Right lung (tissue), 5 donors: Measurements from ENCODE around the gene CHRNA1. TPM values are rescaled to one million over a fixed set of nuclear protein-coding genes. Genes with fewer than 3 reads are reported as not detected.

Experiments
- DNase-seq, 2 donors: peaks; one replicate each; pipeline ENCODE4 v3.0.0-alpha.2; 2013
- polyA plus RNA-seq, 5 donors: library from polyadenylated mRNA; unstranded; fragments of 120-200 nt; gene quantifications; one replicate each; pipeline versions ENCODE4 v1.2.1 to v1.2.3, GENCODE V29; 2013; ENCODE audit warnings: inconsistent platforms in 1 of 5, low replicate concordance in 1 of 5; ENCODE audit not compliant: insufficient read length in 5 of 5, insufficient read depth in 1 of 5

The CHRNA1 gene
- polyA plus RNA-seq, 5 donors, result 0.27 to 6.2 (median 0.46) TPM

DNA sequence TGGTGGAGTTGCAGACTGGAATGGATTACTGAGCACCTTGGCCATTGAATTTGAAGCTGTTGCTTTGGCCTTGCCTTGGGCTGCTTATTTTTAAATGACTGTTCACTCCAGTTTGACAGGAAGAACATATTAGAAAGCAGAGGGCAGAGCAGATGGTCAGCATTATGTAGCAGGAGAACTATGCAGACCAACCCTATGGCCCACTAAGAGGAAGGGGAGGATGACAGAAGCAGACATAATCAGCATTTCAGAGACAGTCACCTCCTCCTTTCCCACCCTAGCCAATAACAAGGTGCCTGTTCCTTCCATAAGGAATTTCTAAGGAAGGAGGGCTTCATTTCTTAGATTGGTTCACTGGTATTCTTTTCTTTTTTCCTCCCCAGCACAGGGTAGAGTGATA lies 2.4 kb downstream of the CHRNA1 start:
- DNase-seq, result no peak

DNA sequence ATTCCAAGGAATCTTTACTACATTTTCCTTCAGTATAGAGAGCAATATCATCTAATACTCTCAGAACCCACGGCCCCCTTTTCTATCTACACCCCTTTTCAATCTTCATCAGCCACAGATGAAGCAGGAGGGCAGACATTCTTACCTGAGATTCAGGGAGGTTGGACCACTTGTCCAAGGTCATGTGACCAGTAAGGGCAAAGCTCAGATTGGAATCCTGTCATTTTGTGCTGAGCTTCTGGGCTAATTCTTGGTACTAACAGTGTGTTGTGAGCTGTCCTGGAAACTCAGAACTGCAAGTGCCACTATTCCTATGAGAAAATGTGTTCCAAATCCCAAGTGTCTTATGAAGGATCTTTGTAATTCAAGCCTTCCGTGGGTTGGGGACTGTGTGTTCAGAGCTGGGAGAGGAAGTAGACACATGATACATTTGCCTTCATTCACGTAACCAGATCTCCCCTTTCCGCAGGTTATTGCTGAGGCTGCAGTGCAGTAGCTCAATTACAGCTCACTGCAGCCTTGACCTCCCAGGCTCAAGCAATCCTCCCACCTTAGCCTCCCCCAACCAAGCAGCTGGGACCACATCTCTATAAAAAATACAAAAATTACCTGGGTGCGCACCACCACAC lies 3.3 kb downstream of the CHRNA1 start:
- no peak for DNase-seq

DNA sequence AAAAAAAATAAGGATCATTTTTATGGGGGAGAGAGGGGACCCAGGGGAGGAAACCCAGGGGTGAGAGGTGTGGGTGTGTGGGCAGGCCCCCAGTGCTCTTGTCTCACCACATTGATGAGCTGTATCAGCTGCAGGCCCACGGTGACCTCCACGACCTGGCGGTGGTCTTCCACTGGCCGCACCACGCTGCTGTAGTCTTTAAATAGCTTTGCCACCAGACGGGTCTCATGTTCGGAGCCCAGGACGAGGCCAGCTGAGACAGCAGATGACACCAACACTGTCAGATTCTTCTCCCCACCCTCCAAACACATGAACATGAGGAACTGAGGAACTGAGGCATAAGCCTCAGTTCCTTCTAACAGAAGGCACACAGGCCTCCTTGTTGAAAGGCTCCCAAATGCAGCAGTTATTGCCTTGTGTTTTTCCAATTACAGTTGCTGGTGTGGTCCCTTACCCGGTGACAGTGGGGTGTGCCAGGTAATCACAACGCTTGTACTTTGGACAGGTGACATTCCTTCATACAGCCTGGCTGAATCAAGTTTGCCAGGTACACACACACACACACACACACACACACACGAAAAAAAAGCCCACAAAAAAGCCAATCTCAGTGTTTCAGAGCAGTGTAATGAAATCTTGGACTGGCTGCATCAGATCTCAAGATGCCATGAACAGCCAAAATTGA lies 4.7 kb downstream of the CHRNA1 start:
- no peak for DNase-seq

DNA sequence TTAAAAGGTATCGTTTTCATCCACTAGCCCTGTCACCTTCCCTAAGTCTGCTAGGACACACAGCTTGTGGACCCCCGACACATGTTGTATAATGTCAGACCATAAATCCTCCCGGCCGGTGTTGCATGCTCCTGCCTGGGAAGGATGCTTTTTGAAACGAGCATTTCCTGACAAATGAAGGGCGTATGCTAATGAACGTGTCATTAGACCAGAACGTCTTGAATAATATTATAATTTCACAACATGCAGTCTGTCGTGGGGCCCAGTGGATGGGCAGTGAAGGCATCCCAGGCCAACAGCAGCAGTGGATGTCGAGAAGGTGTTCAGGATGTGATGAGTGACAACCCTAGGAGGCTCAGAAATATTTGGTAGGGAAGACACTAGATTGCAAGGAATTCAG lies 7.5 kb downstream of the CHRNA1 start:
- no peak for DNase-seq

DNA sequence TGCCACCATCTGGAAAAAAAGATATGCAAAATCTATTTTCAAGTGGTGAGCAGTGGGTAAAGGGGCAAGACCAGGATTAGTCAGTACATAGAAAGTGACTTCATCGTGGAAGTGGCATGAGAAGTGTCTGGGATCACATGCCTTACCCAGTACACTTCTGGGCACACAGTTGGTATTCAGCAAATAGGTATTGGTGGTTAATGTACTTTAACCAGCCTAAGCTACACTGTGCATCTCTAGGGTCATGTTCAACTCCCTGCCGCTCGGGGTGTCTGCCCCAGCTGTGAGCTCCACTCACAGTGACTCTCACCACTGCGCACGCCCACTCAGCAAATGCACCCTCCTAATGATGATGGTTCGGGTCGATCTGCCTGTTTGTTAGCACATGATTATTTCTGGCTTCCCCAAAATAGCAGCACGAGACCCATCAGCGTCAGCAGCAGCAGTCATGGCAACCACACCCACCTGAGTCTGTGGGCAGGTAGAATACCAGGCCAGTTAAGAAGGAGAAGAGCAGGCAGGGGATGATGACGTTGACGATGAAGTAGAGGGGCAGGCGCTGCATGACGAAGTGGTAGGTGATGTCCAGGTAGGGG lies 11.1 kb downstream of the CHRNA1 start:
- no peak for DNase-seq

DNA sequence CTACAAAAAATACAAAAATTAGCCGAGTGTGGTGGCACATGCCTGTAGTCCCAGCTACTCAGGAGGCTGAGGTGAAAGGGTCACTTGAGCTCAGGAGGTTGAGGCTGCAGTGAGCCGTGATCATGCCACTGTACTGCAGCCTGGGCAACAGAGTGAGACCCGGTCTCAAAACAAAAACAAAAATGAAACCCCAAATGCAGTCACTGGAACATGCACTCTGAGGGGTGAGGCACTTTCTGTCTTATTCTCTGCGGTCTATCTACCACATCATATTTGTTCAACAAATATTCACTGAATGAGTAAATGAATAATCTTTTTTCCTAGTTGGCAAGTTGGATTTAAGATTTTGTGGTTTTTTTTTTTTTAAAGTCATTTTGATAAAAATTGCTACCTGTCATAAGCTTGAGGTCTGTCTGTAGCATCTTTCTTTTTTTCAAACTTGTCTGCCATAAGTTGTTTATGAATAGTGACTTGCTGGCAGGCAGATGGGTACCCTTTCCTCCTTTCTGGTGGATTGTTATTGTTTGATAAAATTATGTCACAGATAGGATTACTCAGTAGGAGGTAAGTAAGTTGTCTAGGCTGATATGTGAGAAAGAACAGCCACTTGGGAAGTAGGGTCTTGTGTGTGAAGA lies 11.8 kb downstream of the CHRNA1 start:
- no peak for DNase-seq

DNA sequence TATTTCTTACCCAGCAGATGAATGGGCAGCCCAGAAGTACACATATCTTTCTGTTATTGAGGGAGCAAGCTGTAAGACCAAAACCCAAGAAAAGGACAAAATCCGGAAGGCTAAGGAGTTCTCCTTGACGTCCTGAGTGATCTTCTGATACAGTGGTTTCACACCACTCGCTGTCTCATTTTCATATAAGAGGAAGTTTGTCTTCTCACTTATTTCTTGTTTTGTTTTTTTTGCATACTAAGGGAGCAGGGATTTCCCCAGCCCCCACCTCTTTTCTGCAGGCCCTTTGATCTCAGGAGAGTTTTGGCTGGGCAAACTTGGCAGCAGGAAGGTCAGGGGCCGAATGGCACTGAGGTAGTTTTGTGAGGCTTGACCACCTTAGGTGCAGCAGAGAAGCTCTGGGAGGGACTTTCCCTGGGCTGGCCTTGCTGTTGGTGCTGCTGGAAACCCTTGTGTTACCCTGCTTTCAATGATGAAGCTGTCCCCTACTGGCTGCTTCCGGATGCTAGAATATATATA lies 13.3 kb downstream of the CHRNA1 start:
- no peak for DNase-seq

DNA sequence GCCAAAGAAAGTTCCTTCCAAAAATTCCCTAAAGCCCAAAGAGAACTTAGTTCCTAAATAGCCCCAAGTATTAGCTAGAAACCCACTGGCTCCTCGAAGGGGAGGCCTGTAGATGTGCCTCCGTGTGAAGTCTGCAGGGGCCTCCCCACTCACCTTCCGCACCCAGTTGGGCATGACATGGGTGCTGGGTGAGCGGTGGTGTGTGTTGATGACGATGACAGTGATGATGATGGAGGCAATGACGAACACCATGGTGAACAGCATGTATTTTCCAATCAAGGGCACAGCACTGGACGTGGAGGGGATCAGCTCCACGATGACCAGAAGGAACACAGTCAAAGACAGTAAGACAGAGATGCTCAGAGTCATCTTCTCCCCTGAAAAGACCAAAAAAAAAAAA lies 14.5 kb downstream of the CHRNA1 start:
- DNase-seq, result no peak

DNA sequence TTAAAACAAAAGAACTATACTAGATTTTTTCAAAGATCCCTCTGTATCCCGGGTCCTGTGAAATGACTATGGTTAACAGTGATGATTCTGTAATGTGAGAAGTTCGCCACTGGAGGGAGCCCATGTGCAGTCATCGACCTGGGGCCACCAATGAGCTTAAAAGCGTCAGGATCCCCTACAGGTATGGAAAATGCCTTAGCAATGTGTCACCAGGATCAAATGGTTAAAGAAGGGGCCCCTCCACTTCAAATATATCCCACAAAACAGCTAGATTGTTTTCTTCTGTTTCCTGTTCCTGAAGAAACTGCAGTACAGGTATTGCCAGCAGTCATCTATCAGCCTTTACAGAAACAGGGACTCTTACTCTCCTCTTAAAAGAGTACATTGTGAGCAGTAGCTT lies 15.3 kb downstream of the CHRNA1 start:
- peak in 1 of 2 donors; percentile 49 for DNase-seq

DNA sequence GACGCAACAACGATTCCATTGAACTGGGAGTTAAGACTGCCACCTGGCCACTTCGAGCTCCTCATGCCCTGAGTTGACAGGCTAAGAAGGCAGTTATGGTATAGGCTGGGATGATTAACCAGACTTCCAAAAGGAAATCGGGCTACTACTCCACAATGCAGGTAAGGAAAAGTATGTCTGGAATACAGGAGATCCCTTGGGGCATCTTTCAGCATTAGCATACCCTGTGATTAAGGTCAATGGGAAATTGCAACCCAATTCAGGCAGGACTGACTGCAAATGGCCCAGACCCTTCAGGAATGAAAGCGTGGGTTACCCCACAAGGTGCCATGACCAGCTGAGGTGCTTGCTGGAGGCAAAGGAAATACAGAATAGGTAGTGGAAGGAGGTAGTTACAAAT lies 19.1 kb downstream of the CHRNA1 start:
- DNase-seq, result no peak

DNA sequence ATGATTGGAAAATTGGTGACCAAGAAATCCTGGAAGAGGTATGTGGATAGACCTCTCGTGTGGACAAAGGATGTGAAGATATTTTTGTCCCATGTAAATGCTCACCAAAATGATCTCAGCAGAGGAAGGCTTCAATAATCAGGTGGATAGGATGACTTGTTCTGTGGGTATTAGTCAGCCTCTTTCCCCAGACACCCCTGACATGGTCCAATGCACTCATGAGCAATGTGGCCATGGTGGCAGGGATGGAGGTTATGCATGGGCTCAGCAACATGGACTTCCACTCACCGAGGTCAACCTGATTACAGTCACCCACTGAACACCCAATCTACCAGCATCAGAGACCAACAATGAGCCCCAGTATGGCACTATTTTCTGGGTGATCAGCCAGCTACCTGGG lies 20.2 kb downstream of the CHRNA1 start:
- no peak for DNase-seq

DNA sequence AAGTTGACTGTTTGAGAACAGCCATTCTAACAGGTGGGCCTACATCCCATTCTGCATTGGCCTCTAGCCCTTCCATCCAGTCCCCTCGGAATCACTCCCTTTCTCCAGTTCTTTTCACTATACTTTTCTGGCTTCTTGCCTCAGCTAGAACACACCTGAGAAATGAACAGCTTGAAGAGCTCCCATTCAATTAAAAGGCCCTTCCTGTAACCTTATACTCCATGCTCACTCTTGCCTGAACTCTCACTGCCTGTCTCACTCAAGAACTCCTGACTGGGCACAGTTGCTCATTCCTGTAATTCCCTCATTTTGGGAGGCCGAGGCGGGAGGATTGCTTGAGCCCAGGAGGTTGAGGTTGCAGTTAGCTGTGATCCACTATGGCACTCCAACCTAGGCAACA lies 23.6 kb downstream of the CHRNA1 start:
- no peak for DNase-seq

DNA sequence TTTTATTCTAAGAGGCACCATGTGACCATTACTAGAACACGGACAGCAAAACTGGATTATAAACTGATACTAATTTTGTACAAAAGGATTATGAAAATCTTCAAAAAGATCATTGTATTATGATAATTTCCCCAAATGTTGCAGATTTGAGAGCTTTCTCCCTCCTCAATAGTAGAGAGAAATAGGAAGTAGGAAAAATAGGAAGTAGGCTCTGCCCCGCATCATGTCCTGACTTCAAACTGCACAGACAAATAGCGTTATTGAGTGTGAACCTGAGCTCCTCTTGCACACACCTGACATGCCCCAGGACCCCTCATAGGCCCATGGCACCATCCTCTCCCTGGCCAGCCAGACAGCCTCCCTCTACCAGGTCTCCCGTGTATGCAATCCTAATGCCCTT lies 25.4 kb downstream of the CHRNA1 start:
- DNase-seq, result no peak

DNA sequence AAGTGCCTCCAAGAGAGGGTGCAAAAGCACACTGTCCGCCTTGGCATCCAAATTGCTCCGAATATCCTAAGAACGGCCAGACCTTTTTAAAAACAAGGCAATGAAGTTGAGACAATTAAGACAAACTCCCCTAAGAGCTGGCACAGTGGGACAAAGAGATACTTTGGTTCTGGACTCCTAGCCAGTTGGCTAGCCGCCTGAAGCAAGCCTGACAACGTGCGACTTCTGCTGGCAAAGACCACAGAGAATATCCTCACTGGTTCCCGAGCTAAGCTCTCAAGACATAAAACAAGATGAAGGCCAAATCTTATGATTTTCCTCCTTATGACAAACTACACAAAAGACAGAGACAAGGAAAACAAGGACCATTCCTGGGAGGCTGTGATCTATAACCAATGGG lies 32.7 kb downstream of the CHRNA1 start:
- no peak for DNase-seq

DNA sequence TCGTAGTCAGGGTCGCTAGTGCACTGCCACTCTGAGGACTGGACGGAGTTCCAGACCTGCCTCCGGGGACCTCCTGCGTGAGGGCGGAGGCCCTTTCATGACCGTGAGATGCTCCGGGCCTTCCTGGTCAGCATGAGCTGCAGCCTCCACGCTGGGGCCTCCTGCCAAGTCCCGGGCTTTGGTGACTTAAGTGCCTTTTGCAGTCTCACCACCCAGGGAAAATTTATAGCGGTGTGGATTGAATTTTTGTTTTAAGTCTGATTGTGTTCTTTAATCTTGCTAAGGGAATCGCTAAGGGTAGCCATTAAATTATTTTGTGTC lies 33.6 kb downstream of the CHRNA1 start:
- DNase-seq, result no peak

DNA sequence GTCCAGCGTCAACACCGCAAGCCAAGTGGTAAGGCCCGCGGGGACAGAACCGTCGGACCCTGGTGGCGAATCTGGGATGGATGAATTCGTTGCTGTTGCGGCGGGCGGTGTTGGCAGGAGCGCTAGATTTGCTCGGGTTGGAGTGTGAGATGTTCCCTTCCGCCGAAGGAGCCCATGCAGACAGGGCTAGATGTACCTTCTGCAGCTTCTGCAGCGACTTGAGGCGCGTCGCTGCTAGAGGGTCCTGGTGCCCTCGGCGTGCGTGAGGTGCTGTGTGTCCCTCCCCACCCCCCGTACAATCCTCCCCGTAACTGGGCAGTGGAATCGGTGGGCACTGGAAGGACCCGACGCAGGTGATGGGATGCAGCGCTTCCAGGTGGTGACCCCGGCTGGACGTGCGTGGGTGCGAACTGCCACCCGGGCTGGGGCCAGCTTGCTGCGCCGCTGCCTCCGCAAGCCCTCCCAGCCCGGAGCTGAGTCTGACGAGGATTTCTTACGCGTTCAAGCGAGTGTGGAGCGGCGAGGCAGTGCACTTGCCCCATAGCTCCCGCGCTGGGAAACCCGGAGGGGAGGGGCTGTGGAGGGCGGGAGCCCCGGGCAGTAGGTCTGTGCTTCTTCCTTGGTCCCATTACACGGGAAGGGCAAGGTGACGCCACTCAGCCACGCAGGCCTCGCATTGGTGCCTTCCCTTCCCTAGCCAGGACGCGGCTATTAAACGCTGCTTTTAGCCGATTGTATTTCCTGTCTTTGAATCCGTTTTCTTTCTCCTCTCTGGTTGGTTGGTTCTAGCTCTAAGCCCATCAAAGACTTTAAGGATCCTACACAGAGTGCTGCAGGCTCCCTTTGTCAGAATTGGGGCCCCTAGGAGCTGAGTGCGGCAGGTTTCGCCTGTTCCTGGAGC lies 34.2 kb downstream of the CHRNA1 start:
- peak in 1 of 2 donors; percentile 9 for DNase-seq

DNA sequence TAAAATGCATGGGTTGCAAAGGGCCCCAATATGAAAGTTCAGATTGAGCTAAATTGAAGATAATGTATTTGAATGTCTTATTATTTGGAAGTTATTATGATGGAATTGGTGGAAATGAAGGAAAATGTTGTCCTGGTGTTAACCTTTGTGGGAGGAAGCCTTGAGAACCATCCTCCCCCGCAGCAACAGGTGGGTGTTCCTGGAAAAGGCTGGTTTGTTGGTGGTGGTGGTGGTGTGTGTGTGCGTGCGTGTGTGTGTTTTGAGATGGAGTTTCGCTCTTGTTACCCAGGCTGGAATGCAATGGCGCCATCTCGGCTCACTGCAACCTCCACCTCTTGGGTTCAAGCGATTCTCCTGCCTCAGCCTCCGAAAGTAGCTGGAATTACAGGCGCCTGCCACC lies 36.2 kb downstream of the CHRNA1 start:
- no peak for DNase-seq

DNA sequence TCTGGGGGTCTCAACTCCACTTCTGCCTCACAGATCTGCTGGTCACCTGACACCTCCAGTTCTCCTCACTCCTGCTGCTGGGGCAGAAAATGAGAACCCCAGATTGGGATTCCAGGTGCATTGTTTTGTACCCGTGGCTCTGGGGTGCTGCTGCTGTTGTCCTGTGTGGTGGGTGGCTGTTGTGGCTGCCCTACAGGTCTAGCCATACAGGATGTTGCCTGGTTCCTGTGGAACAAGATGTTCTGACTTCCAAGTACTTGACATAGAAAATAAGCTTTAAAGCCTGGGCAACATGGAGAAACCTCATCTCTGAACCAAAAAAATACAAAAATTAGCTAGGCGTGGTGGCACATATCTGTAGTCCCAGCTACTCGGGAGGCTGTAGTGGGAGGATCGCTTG lies 38.1 kb downstream of the CHRNA1 start:
- DNase-seq, result no peak

DNA sequence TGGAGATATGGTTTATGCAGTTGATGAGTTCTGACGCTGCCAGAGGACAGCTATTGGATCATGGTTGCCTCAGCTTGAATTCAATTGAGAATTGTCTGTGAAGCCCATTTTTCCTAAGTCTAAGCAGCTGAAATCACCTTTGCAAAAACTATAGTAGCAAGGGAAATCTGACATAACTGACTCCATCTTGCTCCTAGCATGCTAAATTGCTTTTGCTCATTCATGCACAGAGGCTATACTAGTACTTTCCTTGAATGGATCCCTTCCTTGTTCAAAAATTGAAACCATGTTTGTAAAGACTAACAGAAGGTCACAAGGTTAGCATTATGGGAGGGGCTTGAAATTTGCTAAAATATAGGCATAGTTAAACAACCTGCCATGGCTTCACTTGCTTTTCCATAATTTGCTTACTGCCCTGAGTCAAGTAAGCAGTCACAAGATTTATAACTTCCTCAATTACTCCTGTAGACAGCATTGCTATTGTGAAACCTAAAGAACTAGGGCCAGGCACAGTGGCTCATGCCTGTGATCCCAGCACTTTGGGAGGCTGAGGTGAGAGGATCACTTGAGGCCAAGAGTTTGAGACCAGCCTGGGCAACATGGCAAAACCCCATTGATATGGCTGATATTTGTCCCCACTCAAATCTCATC lies 41.2 kb downstream of the CHRNA1 start:
- no peak for DNase-seq

DNA sequence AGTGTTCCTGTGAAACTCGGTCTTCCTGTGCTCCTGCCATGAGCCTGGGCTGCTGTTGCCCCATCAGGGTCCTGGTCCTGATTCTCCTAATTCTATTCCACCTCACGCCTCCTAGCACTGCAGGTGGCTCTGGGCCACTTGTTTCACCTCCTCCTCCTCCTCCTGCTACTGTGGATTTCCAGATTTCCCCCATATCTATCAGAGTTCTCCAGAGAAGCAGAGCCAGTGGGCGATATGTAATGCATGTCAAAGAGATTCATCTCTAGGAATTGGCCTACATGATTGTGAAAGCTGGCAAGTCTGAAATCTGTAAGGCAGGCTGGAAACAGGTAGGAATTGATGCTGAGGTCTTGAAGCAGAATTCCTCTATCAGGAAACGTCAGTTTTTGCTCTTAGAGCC lies 45.3 kb downstream of the CHRNA1 start:
- no peak for DNase-seq

DNA sequence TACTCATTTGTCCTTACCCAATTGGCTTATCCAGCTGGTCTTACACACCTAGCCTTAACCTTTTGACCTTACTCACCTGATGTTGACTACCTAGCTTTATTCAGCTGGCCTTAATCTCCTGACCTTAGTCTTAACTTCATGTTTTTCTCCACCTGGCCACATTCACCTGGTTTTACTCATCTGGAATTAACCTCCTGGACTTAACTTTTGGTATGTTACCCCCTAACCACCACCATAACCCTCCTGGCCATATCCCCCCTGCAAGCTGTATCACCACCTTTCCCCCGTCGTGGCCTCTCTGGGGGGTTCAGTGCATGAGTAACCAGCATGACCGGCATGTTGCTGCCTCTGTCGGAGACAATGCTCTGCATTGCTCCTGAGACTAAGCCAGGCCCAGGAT lies 45.7 kb downstream of the CHRNA1 start:
- DNase-seq, result no peak
